Kidney (tissue), 14 donors: Measurements from ENCODE around the gene IQCK. TPM values are rescaled to one million over a fixed set of nuclear protein-coding genes. Genes with fewer than 3 reads are reported as not detected.

ENCODE experiments used
- DNase-seq, 5 donors: peaks; one replicate each; pipeline ENCODE4 v3.0.0-alpha.2; 2013 to 2020
- FAIRE-seq: peaks from 2 replicates; lab custom pipeline; 2012; peaks lifted over from hg19 to GRCh38; lab: Jason Lieb, UNC
- H3K27ac ChIP-seq, 2 donors: one replicate each; pipeline ENCODE4 v1.7.0; 2013; ENCODE audit warnings: low read depth in 2 of 2, low read length in 2 of 2, inconsistent platforms in 1 of 2
- H3K27me3 ChIP-seq: one replicate; pipeline ENCODE4 v1.7.1; 2013; ENCODE audit warnings: low read length, inconsistent platforms; ENCODE audit not compliant: control insufficient read depth, insufficient read depth
- H3K36me3 ChIP-seq, 3 donors: one replicate each; pipeline versions ENCODE4 v1.7.0 to v1.7.1; 2013; ENCODE audit warnings: low read length in 3 of 3, control low read depth in 1 of 3, inconsistent platforms in 1 of 3; ENCODE audit not compliant: insufficient read depth in 3 of 3, control insufficient read depth in 2 of 3
- H3K4me1 ChIP-seq, 3 donors: one replicate each; pipeline versions ENCODE4 v1.7.0 to v1.7.1; 2013; ENCODE audit warnings: low read length in 3 of 3, inconsistent platforms in 1 of 3, low read depth in 1 of 3; ENCODE audit not compliant: control insufficient read depth in 2 of 3, insufficient read depth in 2 of 3
- H3K4me3 ChIP-seq, 3 donors: one replicate each; pipeline versions ENCODE4 v1.7.0 to v1.8.1; 2013; ENCODE audit warnings: low read length in 3 of 3, control low read depth in 1 of 3, inconsistent platforms in 1 of 3
- H3K9ac ChIP-seq, 3 donors: one replicate each; pipeline versions ENCODE4 v1.7.0 to v1.7.1; 2013; ENCODE audit warnings: low read length in 3 of 3, control low read depth in 1 of 3, inconsistent platforms in 1 of 3
- H3K9me3 ChIP-seq, 3 donors: one replicate each; pipeline versions ENCODE4 v1.7.0 to v1.7.1; 2013; ENCODE audit warnings: low read length in 3 of 3, control low read depth in 1 of 3, inconsistent platforms in 1 of 3; ENCODE audit not compliant: control insufficient read depth in 2 of 3, insufficient read depth in 1 of 3
- intact Hi-C: fragments of 100-400 bp; cut with DNase I; formaldehyde crosslinking; loops from one replicate; pipeline ENCODE4 v1.11.1; 2022
- polyA plus RNA-seq: library from polyadenylated mRNA; stranded (reverse); fragments of 350-450 nt; fragmentation: Illumina TruSeq; extraction: RNeasy Lipid Tissue Mini Kit (QIAGEN cat#74804); gene quantifications from one replicate; pipeline ENCODE4 v1.2.3, GENCODE V29; 2014; ENCODE audit warnings: low read depth, low replicate concordance; ENCODE audit not compliant: insufficient read depth
- total RNA-seq: library from RNA; stranded (reverse); fragmentation: NEBNext Ultra II Directional; extraction: Animal tissue kit (Norgen Biotek cat#: 25700); gene quantifications from one replicate; pipeline ENCODE4 v1.2.1, GENCODE V29; 2021
- TF ChIP-seq, protein P1 (sequence below): IDR thresholded peaks from 3 replicates; pipeline ENCODE4 v1.5.1; 2012; ENCODE audit warnings: mild to moderate bottlenecking, moderate library complexity, borderline replicate concordance; ENCODE audit not compliant: insufficient read depth; ENCODE audit errors: extremely low read depth
- donor health status: control.
- donor health status: control.
- donor health status: control.
- donor health status: control.
- donor health status: control.
- donor health status: DM: yes; HTN: yes; CAD: no.
- donor health status: Normal renal cell carcinoma (clear cell type).

IQCK gene
- total and polyA plus RNA-seq, 2 donors from 2014 or later: 35.4 to 38.1 TPM

DNA sequence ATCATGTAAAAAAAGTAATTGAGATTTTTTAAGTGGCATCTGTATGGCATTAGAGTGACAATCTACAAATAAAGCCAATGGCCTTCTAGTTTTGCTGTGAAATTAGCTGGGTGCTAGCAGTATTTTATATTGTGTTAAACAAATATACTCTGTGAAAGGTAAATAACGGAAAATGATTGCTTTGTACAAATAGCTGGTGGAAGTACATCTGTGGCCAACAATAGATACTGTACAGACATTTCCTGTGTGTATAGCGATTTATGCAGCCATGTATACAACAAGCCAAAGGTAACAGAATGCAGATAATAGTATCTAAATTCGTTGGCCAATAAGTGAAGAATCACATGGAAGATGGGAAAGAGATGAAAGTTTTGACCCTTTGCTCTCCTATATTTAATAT lies 26.6 kb downstream of the IQCK start:
- no peak for DNase-seq
- Histone ChIP-seq H3K27me3 (no peaks in the 10 kb centered on the region), H3K4me3 (no peak overlapping the region), H3K36me3 (peaks cover 0 to 2% (median 0%) of the 10 kb centered on the region in 3 donors), H3K9me3 (no peaks in the 10 kb centered on the region), H3K4me1 (peaks cover 10 to 18% (median 17%) of the 10 kb centered on the region in 3 donors), H3K9ac (no peak overlapping the region), H3K27ac (peak overlapping the region in 1 of 2 donors; percentile 17)
- TF ChIP-seq, protein P1, sequence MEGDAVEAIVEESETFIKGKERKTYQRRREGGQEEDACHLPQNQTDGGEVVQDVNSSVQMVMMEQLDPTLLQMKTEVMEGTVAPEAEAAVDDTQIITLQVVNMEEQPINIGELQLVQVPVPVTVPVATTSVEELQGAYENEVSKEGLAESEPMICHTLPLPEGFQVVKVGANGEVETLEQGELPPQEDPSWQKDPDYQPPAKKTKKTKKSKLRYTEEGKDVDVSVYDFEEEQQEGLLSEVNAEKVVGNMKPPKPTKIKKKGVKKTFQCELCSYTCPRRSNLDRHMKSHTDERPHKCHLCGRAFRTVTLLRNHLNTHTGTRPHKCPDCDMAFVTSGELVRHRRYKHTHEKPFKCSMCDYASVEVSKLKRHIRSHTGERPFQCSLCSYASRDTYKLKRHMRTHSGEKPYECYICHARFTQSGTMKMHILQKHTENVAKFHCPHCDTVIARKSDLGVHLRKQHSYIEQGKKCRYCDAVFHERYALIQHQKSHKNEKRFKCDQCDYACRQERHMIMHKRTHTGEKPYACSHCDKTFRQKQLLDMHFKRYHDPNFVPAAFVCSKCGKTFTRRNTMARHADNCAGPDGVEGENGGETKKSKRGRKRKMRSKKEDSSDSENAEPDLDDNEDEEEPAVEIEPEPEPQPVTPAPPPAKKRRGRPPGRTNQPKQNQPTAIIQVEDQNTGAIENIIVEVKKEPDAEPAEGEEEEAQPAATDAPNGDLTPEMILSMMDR: no peak
- intact Hi-C loops: no loop called here
- FAIRE-seq: no peak

DNA sequence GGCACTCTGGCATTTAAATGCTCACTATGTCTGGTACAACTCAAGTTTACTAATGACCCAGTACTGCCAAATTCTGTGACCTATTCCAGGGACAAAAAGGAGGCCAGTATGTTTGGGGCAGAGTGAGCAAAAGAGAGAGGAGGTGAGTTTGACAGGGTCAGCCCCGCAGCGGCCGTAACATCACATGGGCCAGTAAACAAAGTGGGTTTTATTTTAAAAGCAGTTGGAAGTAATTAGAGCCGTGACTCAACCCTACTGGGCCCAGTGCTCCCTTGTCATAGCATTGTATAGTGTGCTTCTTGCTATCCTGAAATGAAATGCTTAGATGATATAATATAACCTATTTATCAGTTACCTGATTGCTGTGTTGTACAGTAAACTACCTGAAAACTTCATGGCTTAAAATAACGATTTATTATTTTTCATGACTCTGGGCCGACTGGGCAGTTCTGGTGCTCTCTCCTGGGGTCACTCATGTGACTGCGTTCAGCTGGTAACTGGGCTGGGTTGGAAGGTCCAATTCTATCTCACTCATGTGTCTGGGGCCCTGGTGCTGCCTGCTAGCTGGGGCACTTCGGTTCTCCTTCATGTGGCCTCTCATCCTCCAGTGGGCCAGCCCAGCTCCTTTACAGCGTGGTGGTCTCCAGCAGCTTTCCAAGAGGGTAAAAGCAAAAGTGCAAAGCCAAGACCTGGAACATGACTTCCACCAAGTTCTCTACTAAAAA lies 27.4 kb downstream of the IQCK start:
- no peak overlapping the region for H3K4me3 ChIP-seq
- peak overlapping the region in 1 of 2 donors; percentile 40 for H3K27ac ChIP-seq
- DNase-seq: no peak
- peaks cover 10 to 18% (median 17%) of the 10 kb centered on the region in 3 donors for H3K4me1 ChIP-seq
- no peak for FAIRE-seq
- H3K27me3 ChIP-seq: no peaks in the 10 kb centered on the region
- TF ChIP-seq, protein P1: no peak
- no peaks in the 10 kb centered on the region for H3K36me3 ChIP-seq
- intact Hi-C loops: no loop called here
- H3K9ac ChIP-seq: no peak overlapping the region
- H3K9me3 ChIP-seq: no peaks in the 10 kb centered on the region

DNA sequence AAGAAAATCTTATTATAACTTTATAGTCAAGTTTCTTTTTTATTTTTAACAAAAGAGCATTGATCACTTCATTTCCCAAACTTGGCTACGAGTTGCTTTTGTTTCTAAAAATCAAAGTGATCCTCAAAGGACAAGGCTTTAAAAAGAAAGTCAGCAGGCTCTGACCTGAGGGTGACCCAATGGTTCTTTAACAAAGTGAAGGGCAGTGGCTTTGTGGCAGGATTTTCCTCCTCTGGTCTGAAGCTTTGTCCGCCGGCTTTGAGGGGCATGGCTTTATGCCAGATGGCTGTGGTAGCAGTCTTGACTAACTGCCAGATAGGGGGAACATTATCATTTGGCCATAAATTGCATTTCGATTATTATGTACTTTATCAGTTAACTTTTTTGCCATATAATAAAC lies 28.5 kb downstream of the IQCK start:
- no peak overlapping the region for H3K9ac ChIP-seq
- peaks cover 13 to 20% (median 17%) of the 10 kb centered on the region in 3 donors for H3K4me1 ChIP-seq
- no peaks in the 10 kb centered on the region for H3K27me3 ChIP-seq
- TF ChIP-seq, protein P1: no peak
- no peaks in the 10 kb centered on the region for H3K9me3 ChIP-seq
- no peak for FAIRE-seq
- peak overlapping the region; percentile 42 to 43 for H3K27ac ChIP-seq
- intact Hi-C loops: no loop called here
- no peak overlapping the region for H3K4me3 ChIP-seq
- no peaks in the 10 kb centered on the region for H3K36me3 ChIP-seq
- no peak for DNase-seq
